ENCODE data around the gene MERTK. TPM values are rescaled to one million over a fixed set of nuclear protein-coding genes. Genes with fewer than 3 reads are reported as not detected.

The MERTK gene
- total RNA-seq, 4 donors from 2014 or later, result 10.6 to 36.6 (median 24.6) TPM

DNA sequence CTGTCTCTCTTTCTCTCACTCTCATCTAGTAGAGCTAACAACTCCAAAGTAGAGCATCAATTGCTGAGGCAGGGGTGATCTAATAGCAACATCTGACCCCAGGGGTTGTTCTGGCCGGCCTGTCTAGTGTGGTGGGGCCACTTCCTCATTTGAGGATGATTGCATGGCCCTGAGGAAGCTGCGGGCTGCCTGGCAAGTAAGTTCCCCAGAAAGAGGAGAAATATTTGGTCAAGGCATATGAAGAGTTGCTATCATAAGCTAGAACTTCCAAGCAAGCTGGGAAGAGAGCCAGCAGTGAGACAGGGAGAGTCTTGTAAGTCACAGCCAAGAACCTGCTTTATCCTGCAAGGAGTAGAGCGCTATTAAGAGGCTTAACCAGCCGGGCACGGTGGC lies 105.8 kb downstream of the MERTK start:
- no peaks in the 10 kb centered on the region for H3K4me1 ChIP-seq
- no peaks in the 10 kb centered on the region for H3K27me3 ChIP-seq
- intact Hi-C loops (cut with DNase I; ENCODE audit: low total_unique reads), result no loop called here
- TF ChIP-seq POLR2A (IDR thresholded peaks at IDR 0.05), result no peak
- TF ChIP-seq, protein P1, sequence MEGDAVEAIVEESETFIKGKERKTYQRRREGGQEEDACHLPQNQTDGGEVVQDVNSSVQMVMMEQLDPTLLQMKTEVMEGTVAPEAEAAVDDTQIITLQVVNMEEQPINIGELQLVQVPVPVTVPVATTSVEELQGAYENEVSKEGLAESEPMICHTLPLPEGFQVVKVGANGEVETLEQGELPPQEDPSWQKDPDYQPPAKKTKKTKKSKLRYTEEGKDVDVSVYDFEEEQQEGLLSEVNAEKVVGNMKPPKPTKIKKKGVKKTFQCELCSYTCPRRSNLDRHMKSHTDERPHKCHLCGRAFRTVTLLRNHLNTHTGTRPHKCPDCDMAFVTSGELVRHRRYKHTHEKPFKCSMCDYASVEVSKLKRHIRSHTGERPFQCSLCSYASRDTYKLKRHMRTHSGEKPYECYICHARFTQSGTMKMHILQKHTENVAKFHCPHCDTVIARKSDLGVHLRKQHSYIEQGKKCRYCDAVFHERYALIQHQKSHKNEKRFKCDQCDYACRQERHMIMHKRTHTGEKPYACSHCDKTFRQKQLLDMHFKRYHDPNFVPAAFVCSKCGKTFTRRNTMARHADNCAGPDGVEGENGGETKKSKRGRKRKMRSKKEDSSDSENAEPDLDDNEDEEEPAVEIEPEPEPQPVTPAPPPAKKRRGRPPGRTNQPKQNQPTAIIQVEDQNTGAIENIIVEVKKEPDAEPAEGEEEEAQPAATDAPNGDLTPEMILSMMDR (IDR thresholded peaks at IDR 0.05), result no peak
- no peak overlapping the region for H3K27ac ChIP-seq
- DNase-seq, result peak in 1 of 2 donors; percentile 20
- H3K9me3 ChIP-seq, result no peaks in the 10 kb centered on the region
- H3K36me3 ChIP-seq, result no peaks in the 10 kb centered on the region
- no peak overlapping the region for H3K4me3 ChIP-seq

DNA sequence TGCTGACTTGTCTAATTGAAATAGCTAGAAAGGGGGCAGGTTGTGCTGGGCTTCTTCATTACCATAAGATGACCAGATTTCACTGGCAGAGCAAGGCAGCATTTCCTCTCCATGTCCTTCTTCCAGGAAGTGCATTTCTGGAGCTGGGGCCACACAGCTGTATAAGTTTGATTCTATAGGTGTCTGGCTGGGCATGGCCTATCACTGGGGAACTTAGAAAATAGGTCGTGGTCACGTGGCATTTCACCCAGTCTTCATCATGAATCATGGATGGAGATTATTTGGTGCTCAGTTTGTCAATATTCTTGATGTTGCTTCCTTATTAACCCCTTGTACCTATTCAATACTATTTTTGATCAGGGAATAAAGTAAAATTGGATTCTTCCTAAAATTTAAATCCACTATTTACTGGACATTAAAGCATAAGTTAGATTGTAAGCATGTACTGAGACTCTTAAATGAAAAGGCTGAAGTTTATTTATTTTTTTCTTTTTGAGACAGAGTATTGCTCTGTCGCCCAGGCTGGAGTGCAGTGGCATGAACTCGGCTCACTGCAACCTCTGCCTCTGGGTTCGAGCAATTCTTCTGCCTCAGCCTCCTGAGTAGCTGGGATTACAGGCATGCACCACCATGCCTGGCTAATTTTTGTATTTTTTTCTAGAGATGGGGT lies 107.1 kb downstream of the MERTK start:
- peak overlapping the region in 1 of 2 donors; percentile 27 for H3K27ac ChIP-seq
- H3K4me1 ChIP-seq, result no peaks in the 10 kb centered on the region
- no peak overlapping the region for H3K4me3 ChIP-seq
- H3K36me3 ChIP-seq, result no peaks in the 10 kb centered on the region
- intact Hi-C loops (cut with DNase I; ENCODE audit: low total_unique reads), result no loop called here
- no peaks in the 10 kb centered on the region for H3K27me3 ChIP-seq
- no peak for DNase-seq
- no peak for TF ChIP-seq POLR2A (IDR thresholded peaks at IDR 0.05)
- H3K9me3 ChIP-seq, result no peaks in the 10 kb centered on the region

DNA sequence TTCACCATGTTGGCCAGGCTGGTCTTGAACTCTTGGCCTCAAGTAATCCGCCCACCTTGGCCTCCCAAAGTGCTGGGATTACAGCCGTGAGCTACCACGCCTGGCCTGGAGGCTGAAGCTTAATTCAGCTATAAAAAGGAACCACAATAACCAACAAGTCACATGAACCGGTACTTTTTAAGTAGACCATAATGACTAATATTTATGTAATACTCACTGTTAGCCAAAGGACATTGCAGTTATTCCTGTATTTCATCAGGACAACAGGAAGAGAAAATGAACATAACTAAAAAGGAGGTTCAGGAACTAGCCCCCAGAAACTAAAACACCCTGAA lies 107.6 kb downstream of the MERTK start:
- DNase-seq, result no peak
- TF ChIP-seq, protein P1 (IDR thresholded peaks at IDR 0.05), result no peak
- no peak for TF ChIP-seq POLR2A (IDR thresholded peaks at IDR 0.05)

GRCh38 chr2:112007493-112007892 lies 109.1 kb downstream of the MERTK start:
- TF ChIP-seq, protein P1 (IDR thresholded peaks at IDR 0.05), result no peak
- Histone ChIP-seq H3K4me1 (no peaks in the 10 kb centered on the region), H3K36me3 (no peaks in the 10 kb centered on the region), H3K27me3 (no peaks in the 10 kb centered on the region), H3K27ac (no peak overlapping the region), H3K4me3 (no peak overlapping the region), H3K9me3 (no peaks in the 10 kb centered on the region)
- intact Hi-C loops (cut with DNase I; ENCODE audit: low total_unique reads), result no loop called here
- no peak for DNase-seq

More for the DNA sequence above, 107.6 kb downstream of the MERTK start:
- no peaks in the 10 kb centered on the region for H3K9me3 ChIP-seq
- intact Hi-C loops (cut with DNase I; ENCODE audit: low total_unique reads), result no loop called here
- H3K27me3 ChIP-seq, result no peaks in the 10 kb centered on the region
- H3K4me3 ChIP-seq, result no peak overlapping the region
- H3K4me1 ChIP-seq, result no peaks in the 10 kb centered on the region
- peak overlapping the region in 1 of 2 donors; percentile 27 for H3K27ac ChIP-seq
- H3K36me3 ChIP-seq, result no peaks in the 10 kb centered on the region

DNA sequence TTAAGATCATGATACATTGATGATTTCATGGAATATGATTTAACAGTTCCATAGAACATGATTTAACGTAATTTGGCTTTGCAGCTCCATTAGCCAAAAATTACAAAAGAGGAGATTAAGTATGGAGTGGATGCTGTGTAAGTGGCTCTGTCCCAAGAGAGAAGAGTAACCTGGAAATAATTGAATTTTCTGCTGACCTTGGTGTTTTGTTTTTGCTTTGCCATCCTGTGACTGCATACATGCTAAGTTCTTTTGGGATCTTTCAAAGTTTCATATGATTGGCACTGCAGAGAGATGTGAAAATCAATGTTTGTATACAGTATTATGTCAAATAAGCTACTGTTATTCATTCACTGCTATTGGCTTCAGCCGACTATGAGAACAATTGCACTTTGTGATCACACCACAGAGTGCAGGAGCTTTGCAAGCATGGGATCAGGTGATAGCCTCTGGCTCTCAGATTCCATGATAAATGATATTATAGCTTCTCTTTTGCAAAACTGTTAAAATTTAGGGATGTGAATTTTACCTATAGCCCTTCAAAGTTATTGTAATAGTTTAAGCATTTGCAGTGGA lies 110.6 kb downstream of the MERTK start:
- no peak overlapping the region for H3K4me3 ChIP-seq
- no peaks in the 10 kb centered on the region for H3K27me3 ChIP-seq
- no peak for DNase-seq
- H3K9me3 ChIP-seq, result no peaks in the 10 kb centered on the region
- intact Hi-C loops (cut with DNase I; ENCODE audit: low total_unique reads), result no loop called here
- no peak overlapping the region for H3K27ac ChIP-seq
- H3K4me1 ChIP-seq, result no peaks in the 10 kb centered on the region
- H3K36me3 ChIP-seq, result no peaks in the 10 kb centered on the region
- TF ChIP-seq POLR2A (IDR thresholded peaks at IDR 0.05), result no peak
- TF ChIP-seq, protein P1 (IDR thresholded peaks at IDR 0.05), result no peak
